OCI-LY7 (cell line): Measurements from ENCODE around the gene ZNF534. TPM values are rescaled to one million over a fixed set of nuclear protein-coding genes. Genes with fewer than 3 reads are reported as not detected.
A peak's percentile ranks its signal among the peaks of the same experiment; 100 is the strongest.
"Not testable (repeated sequence)": the region's sequence is repeated elsewhere in the genome, so short reads cannot be mapped to it uniquely, and the experiment has no call there.

ENCODE experiments used
- BruUV-seq: library from RNA; stranded (reverse); fragments of 400-500 nt; replicated peaks from 2 replicates; lab custom pipeline; 2021; lab: Mats Ljungman, UMichigan
- CTCF ChIA-PET: fragments of 300-600 bp; sonication (Branson Sonifier 250); formaldehyde crosslinking; loops from one replicate; lab custom pipeline; 2022; ENCODE audit warnings: antibody characterized with exemption; ENCODE audit not compliant: unreplicated experiment; lab: Charles Lee
- POLR2A ChIA-PET: fragments of 300-600 bp; sonication (Branson Sonifier 250); formaldehyde crosslinking; loops from one replicate; lab custom pipeline; 2022; ENCODE audit warnings: antibody characterized with exemption; lab: Charles Lee
- DNase-seq: peaks from one replicate; pipeline ENCODE4 v3.0.0-alpha.2; 2015; ENCODE audit warnings: low spot score
- H2AFZ ChIP-seq: fragments of 200-600 bp; sonication (generic), shearing (Covaris generic); 2 replicates; pipeline ENCODE4 v1.6.1; 2014; ENCODE audit warnings: mild to moderate bottlenecking, antibody characterized with exemption, low read length, moderate library complexity
- H3K27ac ChIP-seq: fragments of 200-600 bp; sonication (generic); 2 replicates; pipeline ENCODE4 v1.5.1; 2014; ENCODE audit warnings: mixed run types, low read depth, mild to moderate bottlenecking, moderate library complexity, low read length, inconsistent platforms; ENCODE audit not compliant: poor library complexity, severe bottlenecking
- H3K36me3 ChIP-seq: fragments of 200-600 bp; sonication (generic); 2 replicates; pipeline ENCODE4 v1.6.1; 2014; ENCODE audit warnings: mild to moderate bottlenecking, antibody characterized with exemption, low read length, moderate library complexity, mixed read lengths; ENCODE audit not compliant: insufficient read depth
- H3K4me1 ChIP-seq: fragments of 200-600 bp; sonication (generic); 2 replicates; pipeline ENCODE4 v1.5.1; 2014; ENCODE audit warnings: mild to moderate bottlenecking, low read length; ENCODE audit not compliant: insufficient read depth, poor library complexity, severe bottlenecking
- H3K4me2 ChIP-seq: fragments of 200-600 bp; sonication (generic); 2 replicates; pipeline ENCODE4 v1.6.1; 2014; ENCODE audit warnings: mild to moderate bottlenecking, low read length
- H3K4me3 ChIP-seq: fragments of 200-600 bp; sonication (generic); 2 replicates; pipeline ENCODE4 v1.5.1; 2014; ENCODE audit warnings: mild to moderate bottlenecking, low read depth, low read length; ENCODE audit not compliant: poor library complexity, severe bottlenecking
- H3K79me2 ChIP-seq: fragments of 200-600 bp; sonication (generic); 2 replicates; pipeline ENCODE4 v1.6.1; 2016; ENCODE audit warnings: low read depth, mild to moderate bottlenecking, low read length, moderate library complexity, mixed read lengths; ENCODE audit not compliant: insufficient read depth
- H3K9me2 ChIP-seq: fragments of 200-600 bp; sonication (generic); 2 replicates; pipeline ENCODE4 v1.6.1; 2016; ENCODE audit warnings: mild to moderate bottlenecking, low read length, mixed read lengths; ENCODE audit not compliant: insufficient read depth
- H3K9me3 ChIP-seq: fragments of 200-600 bp; sonication (generic); 2 replicates; pipeline ENCODE4 v1.6.1; 2014; ENCODE audit warnings: mild to moderate bottlenecking, mixed run types, low read length, mixed read lengths
- H4K20me1 ChIP-seq: fragments of 200-600 bp; sonication (generic); 2 replicates; pipeline ENCODE4 v1.6.1; 2014; ENCODE audit warnings: mild to moderate bottlenecking, antibody characterized with exemption, low read length, moderate library complexity, mixed read lengths; ENCODE audit not compliant: insufficient read depth
- CTCF ChIP-seq: fragments of 200-600 bp; sonication (generic); conservative IDR thresholded peaks from 2 replicates; pipeline ENCODE4 v1.5.1; 2014; ENCODE audit warnings: mild to moderate bottlenecking, antibody characterized with exemption, low read length, moderate library complexity, mixed read lengths
- EZH2phosphoT487 ChIP-seq: fragments of 200-600 bp; sonication (generic); IDR thresholded peaks from 2 replicates; pipeline ENCODE4 v1.6.1; 2018; ENCODE audit warnings: low read depth, borderline replicate concordance, mild to moderate bottlenecking, mixed run types, antibody characterized with exemption, low read length, moderate library complexity, mixed read lengths
- intact Hi-C: fragments of 100-400 bp; cut with micrococcal nuclease; formaldehyde crosslinking; loops from one replicate; pipeline ENCODE4 v1.10.0; 2022; ENCODE audit not compliant: unreplicated experiment
- total RNA-seq, 2 experiments: library from RNA; depleted of rRNA in 1 of 2; stranded (reverse); fragments of >200 nt in 1 of 2; shearing (Covaris generic) in 1 of 2; gene quantifications; 2 replicates each; pipeline ENCODE4 v1.2.3, GENCODE V29; 2014 to 2022

The ZNF534 gene
- total RNA-seq, 2 experiments from 2014 or later, result not detected

DNA sequence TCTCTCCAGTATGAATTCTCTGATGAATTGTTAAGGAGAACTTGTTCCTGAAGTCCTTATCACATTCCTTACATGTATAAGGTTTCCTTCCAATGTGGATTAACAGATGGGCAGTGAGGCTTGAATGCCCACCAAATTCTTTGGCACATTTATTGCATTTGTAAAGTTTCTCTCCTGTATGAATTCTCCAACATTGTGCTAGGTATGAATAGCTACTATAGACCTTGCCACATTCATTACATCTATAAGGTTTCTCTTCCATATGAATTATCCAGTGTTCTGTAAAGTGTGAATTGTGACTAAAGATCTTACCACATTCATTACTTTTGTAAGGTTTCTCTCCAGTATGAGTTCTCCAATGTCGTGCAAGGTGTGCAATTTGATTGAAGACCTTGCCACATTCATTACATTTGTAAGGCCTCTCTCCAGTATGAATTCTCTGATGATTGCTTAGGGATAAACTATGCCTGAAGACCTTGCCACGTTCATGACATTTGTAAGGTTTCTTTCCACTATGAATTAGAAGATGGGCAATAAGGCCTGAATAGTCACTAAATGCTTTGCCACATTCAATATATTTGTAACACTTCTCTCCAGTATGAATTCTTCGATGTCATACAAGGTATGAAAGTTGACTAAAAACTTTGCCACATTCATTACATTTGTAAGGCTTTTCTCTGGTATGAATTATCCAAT, 44.9 kb downstream of the ZNF534 start:
- peaks cover 46% of the 10 kb centered on the region for H3K9me3 ChIP-seq
- H3K27ac ChIP-seq, result no peak overlapping the region
- no peak overlapping the region for H2AFZ ChIP-seq
- ChIA-PET CTCF (no interaction called here), POLR2A (no interaction called here)
- DNase-seq, result peak; percentile 13
- H3K36me3 ChIP-seq, result no peaks in the 10 kb centered on the region
- H3K79me2 ChIP-seq, result no peaks in the 10 kb centered on the region
- no TSS peak for BruUV-seq
- intact Hi-C loops, result no loop called here
- H3K9me2 ChIP-seq, result no peaks in the 10 kb centered on the region
- TF ChIP-seq CTCF (no peak), EZH2phosphoT487 (no peak)
- no peaks in the 10 kb centered on the region for H3K4me1 ChIP-seq
- H3K4me3 ChIP-seq, result no peak overlapping the region
- no peak overlapping the region for H3K4me2 ChIP-seq
- H4K20me1 ChIP-seq, result no peaks in the 10 kb centered on the region

GRCh38 chr19:52474351-52475127, 45.6 kb downstream of the ZNF534 start:
- BruUV-seq, result no TSS peak
- no peak overlapping the region for H2AFZ ChIP-seq
- CTCF ChIA-PET, result no interaction called here
- DNase-seq, result no peak
- no peaks in the 10 kb centered on the region for H4K20me1 ChIP-seq
- no peaks in the 10 kb centered on the region for H3K36me3 ChIP-seq
- no peak for TF ChIP-seq EZH2phosphoT487
- TF ChIP-seq CTCF, result no peak
- no peak overlapping the region for H3K4me2 ChIP-seq
- peaks cover 46% of the 10 kb centered on the region for H3K9me3 ChIP-seq
- H3K4me1 ChIP-seq, result no peaks in the 10 kb centered on the region
- H3K27ac ChIP-seq, result no peak overlapping the region
- POLR2A ChIA-PET, result no interaction called here
- no peaks in the 10 kb centered on the region for H3K9me2 ChIP-seq
- intact Hi-C loops, result no loop called here
- H3K4me3 ChIP-seq, result no peak overlapping the region
- no peaks in the 10 kb centered on the region for H3K79me2 ChIP-seq

DNA sequence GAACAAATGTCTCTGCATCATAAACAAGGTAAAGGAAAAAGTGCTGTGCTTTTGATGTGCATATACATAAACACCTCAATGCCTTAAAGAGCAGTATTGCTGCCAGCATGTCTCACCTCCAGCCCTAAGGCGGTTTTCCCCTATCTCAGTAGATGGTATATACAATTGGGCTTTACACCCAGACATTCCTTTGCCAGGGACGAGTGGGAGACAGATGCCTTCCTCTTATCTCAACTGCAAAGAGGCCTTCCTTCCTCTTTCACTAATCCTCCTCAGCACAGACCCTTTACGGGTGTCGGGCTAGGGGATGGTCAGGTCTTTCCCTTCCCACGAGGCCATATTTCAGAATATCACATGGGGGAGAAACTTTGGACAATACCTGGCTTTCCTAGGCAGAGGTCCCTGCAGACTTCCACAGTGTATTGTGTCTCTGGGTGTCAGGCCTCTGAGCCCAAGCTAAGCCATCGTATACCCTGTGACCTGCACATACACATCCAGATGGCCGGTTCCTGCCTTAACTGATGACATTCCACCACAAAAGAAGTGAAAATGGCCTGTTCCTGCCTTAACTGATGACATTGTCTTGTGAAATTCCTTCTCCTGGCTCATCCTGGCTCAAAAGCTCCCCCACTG, 55.3 kb downstream of the ZNF534 start:
- DNase-seq, H3K36me3 ChIP-seq, BruUV-seq, H3K9me3 ChIP-seq, intact Hi-C loops, H3K4me3 ChIP-seq, H2AFZ ChIP-seq, CTCF ChIA-PET, H3K79me2 ChIP-seq, H3K4me2 ChIP-seq, H3K4me1 ChIP-seq, H3K9me2 ChIP-seq, POLR2A ChIA-PET, H3K27ac ChIP-seq, H4K20me1 ChIP-seq: not testable (repeated sequence)

GRCh38 chr19:52485064-52485463, 56.1 kb downstream of the ZNF534 start:
- CTCF ChIA-PET, H3K4me2 ChIP-seq, H3K4me3 ChIP-seq, POLR2A ChIA-PET, H3K79me2 ChIP-seq, DNase-seq, H3K27ac ChIP-seq, H3K9me3 ChIP-seq, H4K20me1 ChIP-seq, H3K9me2 ChIP-seq, H3K36me3 ChIP-seq, H2AFZ ChIP-seq, H3K4me1 ChIP-seq, BruUV-seq, intact Hi-C loops: not testable (repeated sequence)
